H7 (cell line): ENCODE data around the gene GSTM1. TPM values are rescaled to one million over a fixed set of nuclear protein-coding genes. Genes with fewer than 3 reads are reported as not detected.

Experiments
- DNase-seq: peaks from one replicate; pipeline ENCODE4 v3.0.0; 2012
- H3K27me3 ChIP-seq: 2 replicates; pipeline ENCODE4 v1.6.0; 2011; ENCODE audit warnings: mild to moderate bottlenecking, low read length; ENCODE audit not compliant: control insufficient read depth, insufficient read depth
- H3K36me3 ChIP-seq: replicated peaks from 2 replicates; pipeline ENCODE4 v1.5.1; 2011; ENCODE audit warnings: low read length; ENCODE audit not compliant: control insufficient read depth, insufficient read depth
- H3K4me3 ChIP-seq: 2 replicates; pipeline ENCODE4 v1.5.1; 2011; ENCODE audit warnings: low read depth, mild to moderate bottlenecking, control low read depth, low read length, moderate library complexity; ENCODE audit not compliant: insufficient read depth
- total RNA-seq: library from RNA; depleted of rRNA; stranded (reverse); fragments of >200 nt; shearing (Covaris generic); gene quantifications from 2 replicates; pipeline ENCODE4 v1.2.3, GENCODE V29; 2014; rRNA removed

GSTM1 gene
- not detected in 2 replicates for total RNA-seq

GRCh38 chr1:109687641-109688499 is at the start of gene GSTM1:
GSTM1 (plus strand) TSS chr1:109687817; CDS start chr1:109687874, 57 bp downstream.
- DNase-seq: no peak
- Histone ChIP-seq H3K4me3 (no peak within 1 kb of the TSS), H3K27me3 (no peaks in the 10 kb centered on the region), H3K36me3 (no peaks in the 10 kb centered on the region)

GRCh38 chr1:109639063-109639840 is 48.4 kb upstream of the GSTM1 start:
- Histone ChIP-seq H3K36me3 (no peaks in the 10 kb centered on the region), H3K27me3 (peaks cover 3% of the 10 kb centered on the region), H3K4me3 (no peak overlapping the region)
- peak; percentile 8 for DNase-seq

GRCh38 chr1:109639841-109640184 is 47.8 kb upstream of the GSTM1 start:
- DNase-seq: no peak

GRCh38 chr1:109640285-109640865 is 47.2 kb upstream of the GSTM1 start:
- Histone ChIP-seq H3K36me3 (no peaks in the 10 kb centered on the region), H3K27me3 (peaks cover 3% of the 10 kb centered on the region), H3K4me3 (no peak overlapping the region)
- DNase-seq: peak; percentile 86

More at GRCh38 chr1:109639841-109640184, 47.8 kb upstream of the GSTM1 start:
- H3K4me3 ChIP-seq: no peak overlapping the region
- peaks cover 3% of the 10 kb centered on the region for H3K27me3 ChIP-seq
- no peaks in the 10 kb centered on the region for H3K36me3 ChIP-seq

- Histone ChIP-seq H3K4me3 (no peak overlapping the region), H3K27me3 (peaks cover 3% of the 10 kb centered on the region), H3K36me3 (no peaks in the 10 kb centered on the region)
- DNase-seq: peak; percentile 2
Observed at GRCh38 chr1:109641078-109641740, 46.4 kb upstream of the GSTM1 start.

GRCh38 chr1:109641861-109642260 is 45.8 kb upstream of the GSTM1 start:
- Histone ChIP-seq H3K27me3 (peaks cover 3% of the 10 kb centered on the region), H3K4me3 (no peak overlapping the region), H3K36me3 (no peaks in the 10 kb centered on the region)
- peak; percentile 1 for DNase-seq

- Histone ChIP-seq H3K27me3 (peaks cover 3% of the 10 kb centered on the region), H3K4me3 (no peak overlapping the region), H3K36me3 (no peaks in the 10 kb centered on the region)
- no peak for DNase-seq
Observed at GRCh38 chr1:109642626-109643025, 45.0 kb upstream of the GSTM1 start.

GRCh38 chr1:109643385-109644230 is 44.0 kb upstream of the GSTM1 start:
- no peaks in the 10 kb centered on the region for H3K36me3 ChIP-seq

GRCh38 chr1:109644670-109645069 is 42.9 kb upstream of the GSTM1 start:
- no peak for DNase-seq
- peaks cover 3% of the 10 kb centered on the region for H3K27me3 ChIP-seq
- H3K36me3 ChIP-seq: no peaks in the 10 kb centered on the region
- H3K4me3 ChIP-seq: no peak overlapping the region

More at GRCh38 chr1:109643385-109644230, 44.0 kb upstream of the GSTM1 start:
- peak; percentile 95 for DNase-seq
- Histone ChIP-seq H3K27me3 (peaks cover 3% of the 10 kb centered on the region), H3K4me3 (no peak overlapping the region)

- H3K4me3 ChIP-seq: no peak overlapping the region
- peak; percentile 3 for DNase-seq
Observed at GRCh38 chr1:109649491-109649914, 38.1 kb upstream of the GSTM1 start.

GRCh38 chr1:109650609-109651008 is 37.0 kb upstream of the GSTM1 start:
- no peaks in the 10 kb centered on the region for H3K36me3 ChIP-seq
- DNase-seq: peak; percentile 0

More at GRCh38 chr1:109649491-109649914, 38.1 kb upstream of the GSTM1 start:
- no peaks in the 10 kb centered on the region for H3K36me3 ChIP-seq
- peaks cover 7% of the 10 kb centered on the region for H3K27me3 ChIP-seq

GRCh38 chr1:109652402-109652801 is 35.2 kb upstream of the GSTM1 start:
- no peaks in the 10 kb centered on the region for H3K36me3 ChIP-seq
- H3K27me3 ChIP-seq: peaks cover 11% of the 10 kb centered on the region
- peak; percentile 1 for DNase-seq
- H3K4me3 ChIP-seq: no peak overlapping the region

More at GRCh38 chr1:109650609-109651008, 37.0 kb upstream of the GSTM1 start:
- no peak overlapping the region for H3K4me3 ChIP-seq
- H3K27me3 ChIP-seq: peaks cover 10% of the 10 kb centered on the region

GRCh38 chr1:109653306-109653705 is 34.3 kb upstream of the GSTM1 start:
- peaks cover 11% of the 10 kb centered on the region for H3K27me3 ChIP-seq
- DNase-seq: peak; percentile 1
- H3K36me3 ChIP-seq: no peaks in the 10 kb centered on the region
- no peak overlapping the region for H3K4me3 ChIP-seq
